Smooth muscle cell (in vitro differentiated cells): ENCODE measurements around the gene DSTYK. TPM values are rescaled to one million over a fixed set of nuclear protein-coding genes. Genes with fewer than 3 reads are reported as not detected.

Source experiments
- DNase-seq: peaks from one replicate; lab custom pipeline; 2025; ENCODE audit not compliant: unreplicated experiment; lab: John Stamatoyannopoulos, UW
- H2AFZ ChIP-seq: fragments of 200-600 bp; sonication (generic); 2 replicates; pipeline ENCODE4 v1.6.0; 2016; ENCODE audit warnings: antibody characterized with exemption, low read depth, mild to moderate bottlenecking
- H3F3A ChIP-seq: fragments of 200-600 bp; sonication (generic); 2 replicates; pipeline ENCODE4 v1.6.0; 2017; ENCODE audit warnings: antibody characterized with exemption, low read depth
- H3K27ac ChIP-seq: fragments of 200-600 bp; sonication (generic); 2 replicates; pipeline ENCODE4 v1.5.1; 2016; ENCODE audit warnings: low read depth, mild to moderate bottlenecking
- H3K27me3 ChIP-seq: fragments of 200-600 bp; sonication (generic); 2 replicates; pipeline ENCODE4 v1.6.1; 2016; ENCODE audit warnings: low read depth, mild to moderate bottlenecking
- H3K36me3 ChIP-seq: fragments of 200-600 bp; sonication (generic); 2 replicates; pipeline ENCODE4 v1.5.1; 2016; ENCODE audit warnings: low read depth
- H3K4me1 ChIP-seq: fragments of 200-600 bp; sonication (generic); 2 replicates; pipeline ENCODE4 v1.5.1; 2016; ENCODE audit warnings: low read depth
- H3K4me2 ChIP-seq: fragments of 200-600 bp; sonication (generic); 2 replicates; pipeline ENCODE4 v1.6.0; 2016; ENCODE audit warnings: mild to moderate bottlenecking
- H3K4me3 ChIP-seq: fragments of 200-600 bp; sonication (generic); 2 replicates; pipeline ENCODE4 v1.5.1; 2016; ENCODE audit warnings: mild to moderate bottlenecking
- H3K79me2 ChIP-seq: fragments of 200-600 bp; sonication (generic); 2 replicates; pipeline ENCODE4 v1.6.0; 2016; ENCODE audit warnings: low read depth, mild to moderate bottlenecking
- H3K9ac ChIP-seq: fragments of 200-600 bp; sonication (generic); 2 replicates; pipeline ENCODE4 v1.6.0; 2016; ENCODE audit warnings: low read depth
- H3K9me3 ChIP-seq: fragments of 200-600 bp; sonication (generic); replicated peaks from 2 replicates; pipeline ENCODE4 v1.5.1; 2016; ENCODE audit warnings: low read depth
- H4K20me1 ChIP-seq: fragments of 200-600 bp; sonication (generic); 2 replicates; pipeline ENCODE4 v1.6.0; 2016; ENCODE audit warnings: low read depth
- CTCF ChIP-seq: fragments of 200-600 bp; sonication (generic); IDR thresholded peaks from 2 replicates; pipeline ENCODE4 v1.5.1; 2017; ENCODE audit warnings: borderline replicate concordance, mild to moderate bottlenecking, antibody characterized with exemption; ENCODE audit not compliant: insufficient read depth, poor library complexity, severe bottlenecking
- WGBS: methylation state at CpG from one replicate; pipeline ENCODE4 v1.1.7; 2016; ENCODE audit warnings: low lambda C conversion rate; 5-methylcytosine and 5-hydroxymethylcytosine counted together
- polyA plus RNA-seq: library from polyadenylated mRNA; unstranded; fragments of >200 nt; fragmentation: Nextera tagmentation; extraction: Ambion mirVana; gene quantifications from 2 replicates; pipeline ENCODE4 v1.2.1, GENCODE V29; 2016
- total RNA-seq: library from RNA; depleted of rRNA; stranded (reverse); fragments of >200 nt; gene quantifications from 2 replicates; pipeline ENCODE4 v1.2.3, GENCODE V29; 2014

Gene DSTYK
- total and polyA plus RNA-seq, 2 experiments from 2014 or later, result 6.9 to 8.7 TPM

DNA sequence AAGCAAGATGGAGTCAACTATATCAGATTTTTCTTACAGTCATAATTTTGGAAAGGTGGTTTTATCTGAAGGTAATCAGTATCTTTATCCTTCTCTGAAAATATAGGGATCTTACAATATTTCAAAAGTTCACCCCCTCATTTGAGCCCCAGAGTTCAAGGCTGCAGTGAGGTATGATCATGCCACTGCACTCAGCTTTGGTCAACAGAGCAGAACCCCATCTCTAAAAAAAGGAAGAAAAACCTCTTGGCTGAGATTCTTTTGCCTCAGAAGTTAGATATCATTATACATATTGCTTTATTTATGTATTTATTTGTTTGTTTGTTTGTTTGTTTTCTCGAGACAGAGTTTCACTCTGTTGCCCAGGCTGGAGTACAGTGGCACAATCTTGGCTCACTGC lies 78.2 kb downstream of the DSTYK start:
- Histone ChIP-seq H3K27ac (no peak overlapping the region), H3K79me2 (no peaks in the 10 kb centered on the region), H3K9me3 (no peaks in the 10 kb centered on the region), H3K36me3 (no peaks in the 10 kb centered on the region), H2AFZ (no peak overlapping the region), H3K27me3 (no peaks in the 10 kb centered on the region), H3K4me2 (no peak overlapping the region), H3K9ac (no peak overlapping the region), H3K4me1 (no peaks in the 10 kb centered on the region), H3F3A (no peaks in the 10 kb centered on the region), H3K4me3 (no peak overlapping the region), H4K20me1 (no peaks in the 10 kb centered on the region)
- TF ChIP-seq CTCF, result no peak
- DNase-seq, result no peak
- WGBS, result 83% methylated on average over 1 of the region's 1 CpG

DNA sequence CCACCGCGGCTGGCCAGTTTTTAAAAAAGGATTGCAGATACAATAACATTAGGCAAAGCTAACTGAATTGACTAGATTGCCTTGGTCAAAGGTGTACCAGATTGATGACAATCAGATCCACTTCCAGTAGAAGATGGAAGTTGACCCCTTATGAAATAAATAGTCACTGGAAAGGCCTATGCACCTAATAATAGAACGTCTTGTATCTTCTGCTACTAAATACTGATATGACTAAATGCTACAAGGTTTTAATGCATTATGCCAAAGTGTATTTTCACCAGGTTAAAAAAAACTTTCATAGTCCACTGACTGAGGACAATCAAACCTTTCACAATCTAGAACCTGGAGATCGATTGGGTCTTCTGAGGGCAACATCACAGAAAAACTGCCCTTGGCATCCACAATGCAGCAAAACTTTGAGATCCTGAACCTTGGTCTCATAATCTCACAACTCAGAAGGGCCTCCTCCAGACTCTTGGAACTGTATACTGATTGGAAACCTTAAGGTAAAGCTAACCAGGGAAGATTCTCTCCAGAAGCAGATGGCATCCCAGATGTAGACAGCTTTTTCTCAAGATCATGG lies 82.0 kb downstream of the DSTYK start:
- no peaks in the 10 kb centered on the region for H3K27me3 ChIP-seq
- H3F3A ChIP-seq, result no peaks in the 10 kb centered on the region
- no peak for DNase-seq
- TF ChIP-seq CTCF, result no peak
- no peak overlapping the region for H3K9ac ChIP-seq
- H3K36me3 ChIP-seq, result no peaks in the 10 kb centered on the region
- H3K9me3 ChIP-seq, result no peaks in the 10 kb centered on the region
- H3K4me3 ChIP-seq, result no peak overlapping the region
- H2AFZ ChIP-seq, result no peak overlapping the region
- no peaks in the 10 kb centered on the region for H4K20me1 ChIP-seq
- H3K27ac ChIP-seq, result no peak overlapping the region
- H3K4me1 ChIP-seq, result no peaks in the 10 kb centered on the region
- 82% methylated on average over 4 of the region's 4 CpGs for WGBS
- H3K4me2 ChIP-seq, result no peak overlapping the region
- no peaks in the 10 kb centered on the region for H3K79me2 ChIP-seq

DNA sequence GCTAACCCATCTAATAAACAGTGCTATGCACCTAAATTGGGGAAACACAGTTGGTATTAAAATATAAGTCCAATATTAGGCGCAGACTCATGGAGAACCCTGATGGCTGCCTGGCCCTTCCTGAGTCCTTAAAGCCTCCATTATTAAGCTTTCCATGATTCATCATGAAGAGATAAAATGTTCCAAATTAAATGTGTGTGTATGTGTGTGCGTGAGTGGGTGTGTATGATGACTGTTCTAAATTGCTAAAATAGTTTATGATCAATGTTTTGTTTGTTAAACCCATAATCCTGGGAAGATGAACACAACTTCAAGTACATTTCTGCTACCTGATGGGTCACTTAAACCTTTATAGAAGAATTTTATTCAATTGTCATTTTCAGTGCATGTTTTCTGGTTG lies 83.5 kb downstream of the DSTYK start:
- DNase-seq, result no peak
- Histone ChIP-seq H3K27ac (no peak overlapping the region), H3K79me2 (no peaks in the 10 kb centered on the region), H3K4me1 (no peaks in the 10 kb centered on the region), H3K27me3 (no peaks in the 10 kb centered on the region), H3K4me2 (no peak overlapping the region), H3K9ac (no peak overlapping the region), H4K20me1 (no peaks in the 10 kb centered on the region), H3K36me3 (no peaks in the 10 kb centered on the region), H2AFZ (no peak overlapping the region), H3F3A (no peaks in the 10 kb centered on the region), H3K4me3 (no peak overlapping the region), H3K9me3 (no peaks in the 10 kb centered on the region)
- WGBS, result 82% methylated on average over 2 of the region's 2 CpGs
- no peak for TF ChIP-seq CTCF

- no peaks in the 10 kb centered on the region for H3K9me3 ChIP-seq
- no peaks in the 10 kb centered on the region for H3K79me2 ChIP-seq
- no peaks in the 10 kb centered on the region for H3K27me3 ChIP-seq
- H3K27ac ChIP-seq, result no peak overlapping the region
- H3F3A ChIP-seq, result no peaks in the 10 kb centered on the region
- H3K36me3 ChIP-seq, result no peaks in the 10 kb centered on the region
- no peak overlapping the region for H2AFZ ChIP-seq
- no peak overlapping the region for H3K9ac ChIP-seq
- no peak overlapping the region for H3K4me3 ChIP-seq
- H3K4me2 ChIP-seq, result no peak overlapping the region
- DNase-seq, result no peak
- WGBS, result 87% methylated on average over 3 of the region's 3 CpGs
- H3K4me1 ChIP-seq, result no peaks in the 10 kb centered on the region
- H4K20me1 ChIP-seq, result no peaks in the 10 kb centered on the region
- TF ChIP-seq CTCF, result no peak
These were observed 83.9 kb downstream of the DSTYK start for GRCh38 chr1:205127646-205128045.
